ENCODE data around the gene UBALD2.
"Not testable (repeated sequence)": the region's sequence is repeated elsewhere in the genome, so short reads cannot be mapped to it uniquely, and the experiment has no call there.

The UBALD2 gene

DNA sequence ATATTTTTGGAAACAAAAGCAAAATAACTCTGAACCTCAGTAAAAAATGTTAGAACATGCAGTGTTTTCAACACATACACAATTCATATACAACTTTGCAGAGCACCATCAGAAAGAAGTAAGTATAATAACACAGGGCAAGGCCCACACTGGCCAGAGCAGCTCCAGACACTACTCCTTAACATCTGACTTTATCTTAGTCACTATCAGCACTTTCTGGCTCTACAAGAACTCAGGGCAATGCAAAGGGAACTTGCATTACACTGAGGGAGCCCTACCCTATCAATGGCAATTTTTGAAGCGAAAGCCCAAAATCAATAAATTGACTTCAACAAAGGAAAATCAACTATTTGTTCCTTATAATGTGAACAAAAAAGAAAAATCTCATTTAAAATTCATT lies 41.3 kb upstream of the UBALD2 start:
- H3K4me1 ChIP-seq (ENCODE audit: insufficient read depth, low read length) = no peaks in the 10 kb centered on the region
- no peak for DNase-seq
- H3K36me3 ChIP-seq (ENCODE audit: insufficient read depth, low read length) = no peaks in the 10 kb centered on the region
- no peak for TF ChIP-seq EZH2 (IDR thresholded peaks at IDR 0.05; ENCODE audit: borderline replicate concordance, low read depth, low read length, severe bottlenecking)
- TF ChIP-seq, protein P1, sequence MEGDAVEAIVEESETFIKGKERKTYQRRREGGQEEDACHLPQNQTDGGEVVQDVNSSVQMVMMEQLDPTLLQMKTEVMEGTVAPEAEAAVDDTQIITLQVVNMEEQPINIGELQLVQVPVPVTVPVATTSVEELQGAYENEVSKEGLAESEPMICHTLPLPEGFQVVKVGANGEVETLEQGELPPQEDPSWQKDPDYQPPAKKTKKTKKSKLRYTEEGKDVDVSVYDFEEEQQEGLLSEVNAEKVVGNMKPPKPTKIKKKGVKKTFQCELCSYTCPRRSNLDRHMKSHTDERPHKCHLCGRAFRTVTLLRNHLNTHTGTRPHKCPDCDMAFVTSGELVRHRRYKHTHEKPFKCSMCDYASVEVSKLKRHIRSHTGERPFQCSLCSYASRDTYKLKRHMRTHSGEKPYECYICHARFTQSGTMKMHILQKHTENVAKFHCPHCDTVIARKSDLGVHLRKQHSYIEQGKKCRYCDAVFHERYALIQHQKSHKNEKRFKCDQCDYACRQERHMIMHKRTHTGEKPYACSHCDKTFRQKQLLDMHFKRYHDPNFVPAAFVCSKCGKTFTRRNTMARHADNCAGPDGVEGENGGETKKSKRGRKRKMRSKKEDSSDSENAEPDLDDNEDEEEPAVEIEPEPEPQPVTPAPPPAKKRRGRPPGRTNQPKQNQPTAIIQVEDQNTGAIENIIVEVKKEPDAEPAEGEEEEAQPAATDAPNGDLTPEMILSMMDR (IDR thresholded peaks at IDR 0.05; ENCODE audit: borderline replicate concordance, extremely low read depth, low read length, poor library complexity, severe bottlenecking) = no peak
- no peak overlapping the region for H3K9ac ChIP-seq (ENCODE audit: low read depth, low read length)
- no peak for ATAC-seq (ENCODE audit: insufficient read depth, low read depth)
- no peak overlapping the region for H3K4me3 ChIP-seq (ENCODE audit: low read depth in 1 of 2, low read length in 2 of 2)
- no peak overlapping the region for H2AFZ ChIP-seq (ENCODE audit: low read depth, low read length)
- no peaks in the 10 kb centered on the region for H3K9me3 ChIP-seq (ENCODE audit: insufficient read depth, low read length, severe bottlenecking)
- H3K27ac ChIP-seq (ENCODE audit: low read length) = no peak overlapping the region
- no peaks in the 10 kb centered on the region for H4K20me1 ChIP-seq (ENCODE audit: insufficient read depth, low read length)
- H3K79me2 ChIP-seq (ENCODE audit: insufficient read depth, low read length) = no peaks in the 10 kb centered on the region
- H3K4me2 ChIP-seq (ENCODE audit: insufficient read depth, low read length) = no peak overlapping the region
- H3K27me3 ChIP-seq (ENCODE audit: insufficient read depth, low read length, poor library complexity) = no peaks in the 10 kb centered on the region

DNA sequence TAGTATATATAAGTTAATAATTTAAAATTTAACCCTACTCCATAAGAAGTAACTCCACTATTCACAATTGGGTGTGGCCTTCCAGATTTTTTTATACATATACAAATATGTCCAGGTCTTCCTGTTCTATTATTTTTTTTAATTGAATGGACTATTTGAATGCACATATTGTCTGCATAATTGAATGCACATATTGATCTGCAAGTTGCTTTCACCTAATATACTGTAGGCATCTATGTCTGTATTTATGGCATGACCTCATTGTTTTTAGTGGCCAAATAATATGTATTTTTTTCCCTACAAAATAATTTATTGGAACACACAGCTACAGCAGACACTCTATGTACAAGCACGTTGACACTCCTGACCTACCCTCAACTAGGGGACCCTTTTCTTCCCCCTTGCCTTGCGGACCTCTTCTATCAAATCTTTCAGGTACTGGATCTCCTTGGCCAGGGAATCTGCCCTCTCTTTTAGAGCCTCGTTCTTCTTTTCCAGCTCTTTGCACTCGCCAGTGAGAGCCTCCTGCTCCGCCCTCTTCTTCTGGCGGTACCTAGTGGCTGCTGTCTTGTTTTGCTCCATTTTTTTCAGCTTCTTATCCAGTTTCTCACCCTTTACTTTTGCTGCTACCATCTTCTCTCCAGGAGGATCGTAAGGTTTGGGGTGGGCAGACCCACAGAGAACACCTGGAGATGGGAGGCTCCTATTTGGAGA lies 39.6 kb upstream of the UBALD2 start:
- H2AFZ ChIP-seq (ENCODE audit: low read depth, low read length); H3K4me2 ChIP-seq (ENCODE audit: insufficient read depth, low read length); DNase-seq; H3K36me3 ChIP-seq (ENCODE audit: insufficient read depth, low read length); H3K27ac ChIP-seq (ENCODE audit: low read length); ATAC-seq (ENCODE audit: insufficient read depth, low read depth); H3K79me2 ChIP-seq (ENCODE audit: insufficient read depth, low read length); H3K9ac ChIP-seq (ENCODE audit: low read depth, low read length); H3K9me3 ChIP-seq (ENCODE audit: insufficient read depth, low read length, severe bottlenecking); H3K4me1 ChIP-seq (ENCODE audit: insufficient read depth, low read length); H3K4me3 ChIP-seq (ENCODE audit: low read depth in 1 of 2, low read length in 2 of 2); H3K27me3 ChIP-seq (ENCODE audit: insufficient read depth, low read length, poor library complexity); H4K20me1 ChIP-seq (ENCODE audit: insufficient read depth, low read length): not testable (repeated sequence)

DNA sequence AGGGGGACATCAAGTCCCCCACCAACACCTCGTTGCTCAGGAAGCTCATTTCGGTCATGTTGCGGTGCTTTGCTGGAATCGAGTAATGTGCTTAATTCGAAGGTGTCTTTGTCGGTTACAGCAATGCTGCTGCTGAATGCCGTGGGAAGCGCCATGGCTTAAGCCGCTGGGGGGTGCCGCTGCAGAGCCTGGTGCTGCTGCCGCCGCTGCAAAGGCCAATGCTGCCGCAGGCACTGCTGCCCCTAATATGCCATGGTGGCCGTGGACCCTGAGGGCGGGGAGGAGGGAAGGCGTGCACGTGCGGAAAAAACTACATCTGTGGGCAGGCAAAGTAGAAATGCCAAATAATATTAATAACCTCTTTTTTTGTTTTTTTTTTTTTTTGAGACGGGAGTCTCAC lies 38.4 kb upstream of the UBALD2 start:
- H3K4me1 ChIP-seq (ENCODE audit: insufficient read depth, low read length); H3K27me3 ChIP-seq (ENCODE audit: insufficient read depth, low read length, poor library complexity); H3K79me2 ChIP-seq (ENCODE audit: insufficient read depth, low read length); H2AFZ ChIP-seq (ENCODE audit: low read depth, low read length); ATAC-seq (ENCODE audit: insufficient read depth, low read depth); H4K20me1 ChIP-seq (ENCODE audit: insufficient read depth, low read length); DNase-seq; H3K4me2 ChIP-seq (ENCODE audit: insufficient read depth, low read length); H3K27ac ChIP-seq (ENCODE audit: low read length); H3K4me3 ChIP-seq (ENCODE audit: low read depth in 1 of 2, low read length in 2 of 2); H3K9me3 ChIP-seq (ENCODE audit: insufficient read depth, low read length, severe bottlenecking); H3K9ac ChIP-seq (ENCODE audit: low read depth, low read length); H3K36me3 ChIP-seq (ENCODE audit: insufficient read depth, low read length): not testable (repeated sequence)

DNA sequence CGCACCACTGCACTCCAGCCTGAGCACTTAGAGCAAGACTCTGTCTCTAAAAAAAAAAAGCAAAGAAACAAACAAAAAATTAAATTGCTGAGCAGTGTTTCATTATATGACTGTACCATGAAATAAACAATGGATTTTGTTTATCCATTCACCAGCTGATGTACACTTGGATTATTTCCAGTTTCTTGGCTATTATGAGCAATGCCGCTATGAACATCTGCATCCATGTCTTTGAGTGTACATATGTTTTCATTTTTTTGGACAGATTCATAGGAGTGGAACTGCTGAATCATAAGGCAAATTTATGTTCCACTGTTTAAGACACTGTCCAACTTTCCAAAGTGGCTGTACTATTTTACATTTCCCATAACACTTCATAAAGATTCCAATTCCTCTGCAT lies 32.8 kb upstream of the UBALD2 start:
- no peaks in the 10 kb centered on the region for H3K79me2 ChIP-seq (ENCODE audit: insufficient read depth, low read length)
- no peaks in the 10 kb centered on the region for H3K4me1 ChIP-seq (ENCODE audit: insufficient read depth, low read length)
- H3K4me2 ChIP-seq (ENCODE audit: insufficient read depth, low read length) = no peak overlapping the region
- H3K27me3 ChIP-seq (ENCODE audit: insufficient read depth, low read length, poor library complexity) = no peaks in the 10 kb centered on the region
- H3K27ac ChIP-seq (ENCODE audit: low read length) = no peak overlapping the region
- H4K20me1 ChIP-seq (ENCODE audit: insufficient read depth, low read length) = no peaks in the 10 kb centered on the region
- ATAC-seq (ENCODE audit: insufficient read depth, low read depth) (no peak), DNase-seq (no peak)
- no peak overlapping the region for H3K9ac ChIP-seq (ENCODE audit: low read depth, low read length)
- H3K9me3 ChIP-seq (ENCODE audit: insufficient read depth, low read length, severe bottlenecking) = no peaks in the 10 kb centered on the region
- no peak overlapping the region for H2AFZ ChIP-seq (ENCODE audit: low read depth, low read length)
- no peak overlapping the region for H3K4me3 ChIP-seq (ENCODE audit: low read depth in 1 of 2, low read length in 2 of 2)
- TF ChIP-seq, protein P1 (IDR thresholded peaks at IDR 0.05; ENCODE audit: borderline replicate concordance, extremely low read depth, low read length, poor library complexity, severe bottlenecking) = no peak
- TF ChIP-seq EZH2 (IDR thresholded peaks at IDR 0.05; ENCODE audit: borderline replicate concordance, low read depth, low read length, severe bottlenecking) = no peak
- no peaks in the 10 kb centered on the region for H3K36me3 ChIP-seq (ENCODE audit: insufficient read depth, low read length)

All from DND-41 (cell line).